Osteocyte (in vitro differentiated cells): ENCODE measurements around the gene PRDM12. TPM values are rescaled to one million over a fixed set of nuclear protein-coding genes. Genes with fewer than 3 reads are reported as not detected.
A peak's percentile ranks its signal among the peaks of the same experiment; 100 is the strongest.

Experiments
- DNase-seq: peaks from one replicate; pipeline ENCODE4 v3.0.0; 2021; ENCODE audit warnings: mixed read lengths; ENCODE audit not compliant: unreplicated experiment; ENCODE audit errors: extremely low spot score
- H3K27ac Mint-ChIP-seq: one replicate; pipeline ENCODE4 v1.8.0; 2021; ENCODE audit warnings: mild to moderate bottlenecking, mixed read lengths; ENCODE audit not compliant: unreplicated experiment
- H3K27me3 Mint-ChIP-seq: one replicate; pipeline ENCODE4 v1.8.0; 2021; ENCODE audit warnings: mixed read lengths; ENCODE audit not compliant: unreplicated experiment
- H3K36me3 Mint-ChIP-seq: one replicate; pipeline ENCODE4 v1.8.0; 2021; ENCODE audit warnings: mixed read lengths; ENCODE audit not compliant: unreplicated experiment
- H3K4me1 Mint-ChIP-seq: one replicate; pipeline ENCODE4 v1.8.0; 2021; ENCODE audit warnings: mixed read lengths; ENCODE audit not compliant: unreplicated experiment
- H3K4me3 Mint-ChIP-seq: one replicate; pipeline ENCODE4 v1.8.0; 2021; ENCODE audit warnings: mild to moderate bottlenecking, moderate library complexity, mixed read lengths; ENCODE audit not compliant: unreplicated experiment
- H3K9me3 Mint-ChIP-seq: one replicate; pipeline ENCODE4 v1.8.0; 2021; ENCODE audit warnings: mixed read lengths; ENCODE audit not compliant: unreplicated experiment
- CTCF ChIP-seq: fragments of 200-600 bp; sonication (generic); IDR thresholded peaks from 2 replicates; pipeline ENCODE4 v1.5.0; 2021; ENCODE audit warnings: antibody characterized with exemption, mild to moderate bottlenecking, moderate library complexity
- total RNA-seq: library from RNA; stranded (reverse); gene quantifications from 2 replicates; pipeline ENCODE4 v1.2.1, GENCODE V29; 2021

PRDM12 gene
- total RNA-seq, 1 donor from 2014 or later, result not detected

GRCh38 chr9:130668659-130669058, 4.3 kb downstream of the PRDM12 start:
- H3K4me1 Mint-ChIP-seq, result peaks cover 25% of the 10 kb centered on the region
- H3K4me3 Mint-ChIP-seq, result no peak overlapping the region
- H3K27ac Mint-ChIP-seq, result no peak overlapping the region
- H3K36me3 Mint-ChIP-seq, result no peaks in the 10 kb centered on the region
- peaks cover 39% of the 10 kb centered on the region for H3K27me3 Mint-ChIP-seq
- H3K9me3 Mint-ChIP-seq, result no peaks in the 10 kb centered on the region
- no peak for DNase-seq
- no peak for TF ChIP-seq CTCF

GRCh38 chr9:130669965-130670364, 5.6 kb downstream of the PRDM12 start:
- Mint-ChIP-seq H3K27ac (no peak overlapping the region), H3K27me3 (peaks cover 32% of the 10 kb centered on the region), H3K4me1 (peaks cover 18% of the 10 kb centered on the region), H3K4me3 (no peak overlapping the region), H3K9me3 (no peaks in the 10 kb centered on the region), H3K36me3 (no peaks in the 10 kb centered on the region)
- TF ChIP-seq CTCF, result no peak
- no peak for DNase-seq

GRCh38 chr9:130670644-130671043, 6.2 kb downstream of the PRDM12 start:
- Mint-ChIP-seq H3K9me3 (no peaks in the 10 kb centered on the region), H3K36me3 (no peaks in the 10 kb centered on the region), H3K27me3 (peaks cover 28% of the 10 kb centered on the region), H3K4me3 (no peak overlapping the region), H3K4me1 (peaks cover 13% of the 10 kb centered on the region), H3K27ac (no peak overlapping the region)
- no peak for DNase-seq
- no peak for TF ChIP-seq CTCF

- Mint-ChIP-seq H3K9me3 (no peaks in the 10 kb centered on the region), H3K4me1 (peaks cover 11% of the 10 kb centered on the region), H3K27ac (peak overlapping the region; percentile 10), H3K4me3 (no peak overlapping the region), H3K36me3 (no peaks in the 10 kb centered on the region), H3K27me3 (peaks cover 13% of the 10 kb centered on the region)
- no peak for DNase-seq
- TF ChIP-seq CTCF, result no peak
Observed at GRCh38 chr9:130672466-130672865, 8.1 kb downstream of the PRDM12 start.

GRCh38 chr9:130672933-130673615, 8.7 kb downstream of the PRDM12 start:
- TF ChIP-seq CTCF, result no peak
- Mint-ChIP-seq H3K27ac (no peak overlapping the region), H3K27me3 (peaks cover 8% of the 10 kb centered on the region), H3K4me1 (peaks cover 11% of the 10 kb centered on the region), H3K4me3 (no peak overlapping the region), H3K9me3 (no peaks in the 10 kb centered on the region), H3K36me3 (no peaks in the 10 kb centered on the region)
- no peak for DNase-seq
